Gastrocnemius medialis (tissue), 4 donors: ENCODE results near the gene CHCHD3.

Experiments used
- POLR2A ChIP-seq, 2 donors: fragments of 450-650 bp; IDR thresholded peaks; one replicate each; pipeline ENCODE4 v1.6.1; 2017; ENCODE audit warnings: antibody characterized with exemption in 2 of 2, mild to moderate bottlenecking in 2 of 2, moderate library complexity in 2 of 2
- TF ChIP-seq, protein P1 (sequence below), 5 experiments: fragments of 450-650 bp in 3 of 5; fragments of 200-600 bp in 2 of 5; sonication (generic) in 2 of 5; IDR thresholded peaks in 4 of 5; conservative IDR thresholded peaks in 1 of 5; 1 replicate in 4 of 5; 2 replicates in 1 of 5; pipeline ENCODE4 v1.5.1; 2016 to 2019; ENCODE audit warnings: antibody characterized with exemption in 5 of 5, mild to moderate bottlenecking in 3 of 5, moderate library complexity in 3 of 5

DNA sequence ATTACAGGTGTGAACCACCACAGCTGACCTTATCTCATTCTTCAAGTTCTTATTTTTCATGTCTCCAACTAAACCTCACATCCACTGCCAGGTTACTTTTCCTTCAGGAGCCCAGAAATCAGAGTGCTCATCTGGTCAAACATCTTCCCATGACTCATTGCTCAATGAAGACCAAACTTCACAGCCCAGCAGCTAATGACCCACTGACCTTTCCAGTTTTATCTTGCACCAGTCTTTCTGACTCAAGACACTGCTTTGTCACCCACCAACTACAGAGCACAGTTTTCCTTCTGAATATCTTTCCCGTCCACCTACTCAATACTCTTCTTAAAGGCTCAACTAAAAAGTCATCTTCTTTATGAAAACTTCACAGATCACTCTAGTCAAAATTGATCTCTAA lies 245.1 kb downstream of the CHCHD3 start:
- TF ChIP-seq, protein P1, sequence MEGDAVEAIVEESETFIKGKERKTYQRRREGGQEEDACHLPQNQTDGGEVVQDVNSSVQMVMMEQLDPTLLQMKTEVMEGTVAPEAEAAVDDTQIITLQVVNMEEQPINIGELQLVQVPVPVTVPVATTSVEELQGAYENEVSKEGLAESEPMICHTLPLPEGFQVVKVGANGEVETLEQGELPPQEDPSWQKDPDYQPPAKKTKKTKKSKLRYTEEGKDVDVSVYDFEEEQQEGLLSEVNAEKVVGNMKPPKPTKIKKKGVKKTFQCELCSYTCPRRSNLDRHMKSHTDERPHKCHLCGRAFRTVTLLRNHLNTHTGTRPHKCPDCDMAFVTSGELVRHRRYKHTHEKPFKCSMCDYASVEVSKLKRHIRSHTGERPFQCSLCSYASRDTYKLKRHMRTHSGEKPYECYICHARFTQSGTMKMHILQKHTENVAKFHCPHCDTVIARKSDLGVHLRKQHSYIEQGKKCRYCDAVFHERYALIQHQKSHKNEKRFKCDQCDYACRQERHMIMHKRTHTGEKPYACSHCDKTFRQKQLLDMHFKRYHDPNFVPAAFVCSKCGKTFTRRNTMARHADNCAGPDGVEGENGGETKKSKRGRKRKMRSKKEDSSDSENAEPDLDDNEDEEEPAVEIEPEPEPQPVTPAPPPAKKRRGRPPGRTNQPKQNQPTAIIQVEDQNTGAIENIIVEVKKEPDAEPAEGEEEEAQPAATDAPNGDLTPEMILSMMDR (IDR thresholded peaks at IDR 0.05 in 4 of 5, conservative IDR thresholded peaks at IDR 0.05 in 1 of 5): no peak
- TF ChIP-seq POLR2A (IDR thresholded peaks at IDR 0.05): no peak
